ENCODE data around the gene CA10.

GRCh38 chr17:51819341-51820219 lies 338.9 kb downstream of the CA10 start:
- no peak for TF ChIP-seq POLR2A (IDR thresholded peaks at IDR 0.05)
- no peak for TF ChIP-seq CTCF (IDR thresholded peaks at IDR 0.05)

Measured in gastroesophageal sphincter (tissue), 3 donors.